Measurements from ENCODE around the gene APOC3.
A peak's percentile ranks its signal among the peaks of the same experiment; 100 is the strongest.

The APOC3 gene

GRCh38 chr11:116804001-116804400, 25.7 kb upstream of the APOC3 start:
- DNase-seq (ENCODE audit: low read depth) = no peak

DNA sequence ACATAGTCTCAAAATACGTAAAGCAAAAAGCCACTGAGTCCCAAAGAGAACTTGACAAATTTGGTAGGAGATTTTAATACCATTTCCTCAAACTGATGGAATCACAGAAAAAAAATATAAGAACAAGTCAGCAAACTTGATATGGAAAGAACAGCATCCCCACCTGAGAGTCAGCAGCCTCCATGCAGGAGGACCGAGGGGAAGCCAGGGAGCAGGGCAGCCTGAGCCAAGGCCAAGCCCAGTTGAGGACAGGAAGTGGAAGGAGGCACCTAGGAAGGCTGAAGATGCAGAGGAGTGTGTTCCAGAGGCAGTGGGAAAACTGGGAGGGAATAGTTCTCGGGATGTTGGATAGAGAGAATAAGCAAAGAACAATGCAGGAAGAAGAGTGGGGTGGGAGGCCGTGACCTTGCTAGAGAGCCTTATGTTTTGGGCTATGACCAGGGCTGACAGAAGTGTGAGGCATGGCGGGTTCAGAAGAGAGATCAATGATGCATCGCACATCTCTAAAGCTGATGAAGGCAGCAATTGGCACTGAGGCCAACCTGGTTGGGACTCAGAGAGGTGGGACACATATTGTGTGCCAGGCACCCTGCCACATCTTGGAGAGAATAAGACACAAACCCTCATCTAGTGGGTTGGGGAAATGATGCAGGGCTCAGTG, 22.0 kb upstream of the APOC3 start:
- DNase-seq (ENCODE audit: low read depth) = no peak

GRCh38 chr11:116808262-116809175, 21.2 kb upstream of the APOC3 start:
- DNase-seq (ENCODE audit: low read depth) = peak; percentile 83

DNA sequence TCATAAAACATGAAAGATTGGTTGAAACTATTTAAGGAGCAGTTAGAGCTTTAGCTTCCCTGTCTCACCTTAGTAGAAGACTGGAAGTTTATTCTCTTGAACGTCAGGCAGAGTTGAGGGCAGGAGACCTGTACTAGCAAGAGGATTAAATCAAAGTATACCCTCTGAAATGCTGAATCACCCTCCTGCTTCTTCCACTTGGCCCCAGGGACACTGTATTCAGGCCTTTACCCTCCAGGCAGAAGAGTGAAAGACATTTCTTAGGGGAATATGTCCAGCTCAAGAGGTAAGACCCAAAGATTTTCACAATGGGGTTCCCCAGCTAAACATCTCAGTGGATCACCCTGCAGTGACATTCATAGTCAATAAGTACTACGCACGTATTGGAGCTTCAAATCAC, 18.5 kb upstream of the APOC3 start:
- no peak for DNase-seq (ENCODE audit: low read depth)

GRCh38 chr11:116812109-116812508, 17.6 kb upstream of the APOC3 start:
- no peak for DNase-seq (ENCODE audit: low read depth)

- DNase-seq (ENCODE audit: low read depth) = no peak
Observed at GRCh38 chr11:116813170-116813569, 16.5 kb upstream of the APOC3 start.

DNA sequence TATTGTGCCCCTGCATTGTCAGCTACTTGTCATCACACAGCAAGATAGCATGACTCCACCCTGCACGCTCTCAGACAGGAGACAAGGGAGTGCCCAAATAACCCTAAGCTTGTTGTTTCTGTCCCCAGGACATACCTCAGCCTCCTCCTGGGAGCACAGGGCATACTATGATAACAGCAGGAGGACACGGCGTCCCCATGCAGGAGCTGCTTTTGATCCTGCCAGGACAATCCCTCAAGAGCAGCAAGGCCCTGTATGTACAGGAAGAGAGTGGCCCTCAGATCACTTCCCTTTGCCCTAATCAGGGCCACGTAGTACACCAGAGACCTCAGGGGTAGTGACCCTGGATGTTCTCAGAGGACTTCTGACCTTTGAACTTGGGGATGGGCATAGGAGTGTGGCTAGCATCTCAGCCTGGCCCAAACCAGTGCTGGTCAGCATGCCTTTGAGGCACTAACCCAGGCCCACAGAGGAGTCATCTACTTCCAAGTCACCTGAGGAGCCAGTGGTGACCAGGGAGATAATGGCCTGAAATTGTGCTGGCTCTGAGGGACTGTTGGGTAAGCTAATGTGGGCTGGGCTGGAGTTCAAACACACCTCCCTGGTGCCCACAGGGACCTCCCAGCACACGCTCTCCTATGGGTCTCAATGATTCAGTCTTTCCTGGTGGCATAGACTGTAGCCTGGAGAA, 15.8 kb upstream of the APOC3 start:
- no peak for DNase-seq (ENCODE audit: low read depth)

DNA sequence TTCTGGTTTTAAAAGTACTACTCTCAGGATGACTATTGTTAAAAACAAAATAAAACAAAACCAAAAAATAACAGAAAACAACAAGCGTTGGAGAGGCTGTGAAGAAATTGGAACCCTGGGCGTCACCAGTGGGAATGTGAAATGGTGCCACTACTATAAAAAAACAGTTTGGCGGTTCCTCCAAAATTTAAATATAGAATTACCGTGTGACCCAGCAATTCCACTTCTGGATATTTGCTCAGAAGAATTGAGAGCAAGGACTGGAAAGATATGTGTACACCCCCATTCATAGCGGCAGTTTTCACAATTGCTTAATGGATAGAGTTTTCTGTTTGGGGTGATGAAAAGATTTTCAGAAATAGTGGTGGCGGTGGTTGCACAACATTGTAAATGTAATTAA, 15.2 kb upstream of the APOC3 start:
- DNase-seq (ENCODE audit: low read depth) = no peak

DNA sequence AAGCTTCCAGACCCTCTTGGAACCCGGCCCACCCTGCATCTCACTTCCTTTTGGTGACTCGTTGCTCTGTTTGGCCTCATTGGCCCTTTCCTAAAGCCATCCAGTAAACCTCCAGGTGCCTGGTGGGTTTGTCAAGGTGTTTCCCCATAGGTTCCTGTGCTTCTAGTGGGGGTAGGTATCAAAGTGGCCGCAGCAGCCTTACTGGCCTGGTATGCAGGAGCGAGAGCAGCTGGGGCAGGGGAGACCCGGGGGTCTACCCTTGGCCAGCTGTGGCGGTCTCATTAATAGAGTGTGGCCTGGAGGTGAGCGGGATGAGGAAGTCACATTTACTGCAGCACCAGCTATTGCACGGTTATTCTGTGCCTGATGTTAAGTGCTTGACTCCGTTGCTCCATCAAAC, 10.7 kb upstream of the APOC3 start:
- DNase-seq (ENCODE audit: low read depth) = no peak

- DNase-seq (ENCODE audit: low read depth) = no peak
Observed at GRCh38 chr11:116821050-116821918, 8.4 kb upstream of the APOC3 start.

- DNase-seq (ENCODE audit: low read depth) = no peak
Observed at GRCh38 chr11:116822575-116822974, 7.1 kb upstream of the APOC3 start.

GRCh38 chr11:116823031-116823843, 6.5 kb upstream of the APOC3 start, which contains the start of gene APOA4:
TSS of gene APOA4 (minus strand) at chr11:116823304. CDS start at chr11:116823191, 113 bp downstream.
- DNase-seq (ENCODE audit: low read depth) = no peak

DNA sequence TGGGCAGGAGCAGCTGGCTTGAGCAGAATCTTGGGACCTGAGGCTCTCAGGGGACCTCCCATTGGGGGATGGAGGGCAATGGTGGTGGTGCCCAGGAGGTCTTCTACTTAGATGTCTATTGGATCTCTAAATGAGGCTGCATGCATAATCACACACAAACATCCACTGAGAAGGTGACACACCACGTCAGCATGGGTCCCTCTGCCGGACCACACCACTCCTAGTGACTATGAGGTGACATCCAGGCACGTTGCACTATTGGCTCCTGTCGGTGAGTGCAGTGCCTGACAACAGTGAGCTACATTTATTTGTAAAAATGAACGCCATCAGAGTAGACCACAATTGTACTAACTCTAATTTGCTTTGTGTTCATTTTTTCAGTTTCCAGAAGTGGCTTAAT, 4.3 kb upstream of the APOC3 start:
- no peak for DNase-seq (ENCODE audit: low read depth)

DNA sequence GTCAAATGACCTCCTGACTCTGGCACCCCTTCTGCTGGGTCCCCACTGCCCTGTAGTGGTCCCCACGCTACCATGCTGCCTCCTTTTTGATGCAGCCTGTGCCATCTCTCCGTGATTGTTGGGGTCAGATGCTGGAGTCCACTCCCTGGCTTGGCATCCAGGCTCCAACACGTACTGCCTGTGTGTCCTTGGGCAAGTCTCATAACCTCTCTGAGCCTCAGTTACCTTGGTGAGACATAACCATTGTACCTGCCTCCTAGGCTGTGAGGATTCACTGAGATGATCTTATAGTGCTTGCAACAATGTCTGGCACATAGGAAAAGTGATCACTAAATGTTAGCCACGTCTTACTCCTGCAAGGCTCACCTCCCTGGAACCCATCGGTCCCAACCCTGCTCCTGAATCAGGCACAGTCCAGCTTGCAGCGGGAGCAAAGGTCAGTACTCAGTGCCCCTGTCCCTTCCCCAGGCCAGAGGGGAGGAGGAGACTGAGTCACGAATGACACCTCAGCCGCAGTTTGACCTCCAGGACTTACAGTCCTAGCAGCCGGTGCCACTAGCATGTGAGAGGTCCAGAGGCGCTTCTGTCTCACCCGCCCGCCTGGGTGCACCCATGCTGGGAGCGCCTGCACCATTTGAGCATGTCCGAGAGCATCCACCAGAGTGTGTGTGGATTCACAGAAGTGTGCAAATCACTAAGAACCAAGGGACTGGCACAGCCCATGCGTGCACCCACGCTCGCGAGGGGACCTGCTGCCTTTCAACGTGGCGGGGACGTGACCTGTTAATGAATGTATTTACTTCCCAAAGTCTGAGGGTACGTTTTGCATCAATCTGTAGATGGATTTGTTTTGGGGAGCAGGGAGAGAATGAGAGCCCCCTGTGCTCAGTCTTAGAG, 3.6 kb upstream of the APOC3 start:
- DNase-seq (ENCODE audit: low read depth) = no peak

GRCh38 chr11:116826751-116827431, 2.8 kb upstream of the APOC3 start:
- no peak for DNase-seq (ENCODE audit: low read depth)

DNA sequence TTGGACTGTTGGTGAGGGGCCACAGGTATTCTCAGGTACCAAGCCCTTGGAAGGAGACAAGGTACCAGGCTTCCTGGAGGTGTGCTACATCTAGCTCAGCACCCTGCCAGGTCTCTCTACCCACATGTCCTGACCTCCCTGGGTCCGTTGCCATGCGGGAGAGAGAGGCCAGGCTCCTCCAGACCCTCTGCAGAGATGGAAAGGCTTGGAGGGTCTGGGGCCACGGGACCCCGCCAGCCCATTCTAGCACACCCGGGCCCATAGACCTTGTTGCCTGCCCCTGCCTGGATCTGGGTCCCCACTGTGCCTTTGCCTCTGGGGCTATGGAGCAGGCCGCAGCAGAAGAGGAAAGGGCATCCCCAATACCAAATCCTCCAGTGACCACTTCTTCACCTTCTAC, 2.2 kb upstream of the APOC3 start:
- DNase-seq (ENCODE audit: low read depth) = no peak

GRCh38 chr11:116828632-116829524, 829 bp upstream of the APOC3 start:
- no peak for DNase-seq (ENCODE audit: low read depth)
